Measurements from ENCODE around the gene PLXNB3.

Gene PLXNB3

DNA sequence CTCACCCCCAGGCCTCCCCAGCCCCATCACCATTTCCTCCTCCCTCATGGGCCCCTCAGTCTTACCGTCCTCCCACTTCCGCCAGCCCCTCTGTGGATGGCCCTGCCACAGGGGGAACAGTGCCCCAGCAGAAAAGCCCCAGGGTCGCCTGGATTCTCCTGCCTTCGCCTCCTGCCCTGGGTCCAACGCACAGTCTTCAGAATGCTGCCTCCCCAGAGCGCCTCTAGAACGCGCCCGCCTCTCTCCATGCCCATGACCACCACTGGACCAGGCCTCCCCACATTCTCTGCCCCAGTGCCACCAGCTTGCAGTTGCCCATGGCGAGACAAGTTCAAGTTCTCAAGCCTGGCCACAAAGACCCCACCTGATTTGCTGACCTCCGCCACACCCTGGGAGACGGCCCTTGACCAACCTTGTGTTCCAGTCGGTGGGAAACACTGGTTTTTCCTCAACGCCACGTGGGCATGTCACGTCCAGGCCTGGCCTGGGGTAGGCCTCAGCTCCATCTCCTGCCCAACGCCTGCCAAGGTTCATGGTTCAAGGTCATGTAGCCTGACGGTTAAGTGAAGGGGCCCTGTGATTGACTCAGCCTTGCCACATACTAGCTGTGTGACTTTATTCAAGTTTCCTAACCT, 634 bp upstream of the PLXNB3 start:
- no peak overlapping the region for H3K4me3 ChIP-seq (ENCODE audit: control insufficient read depth, low read depth, low read length)
- TF ChIP-seq, protein P1, sequence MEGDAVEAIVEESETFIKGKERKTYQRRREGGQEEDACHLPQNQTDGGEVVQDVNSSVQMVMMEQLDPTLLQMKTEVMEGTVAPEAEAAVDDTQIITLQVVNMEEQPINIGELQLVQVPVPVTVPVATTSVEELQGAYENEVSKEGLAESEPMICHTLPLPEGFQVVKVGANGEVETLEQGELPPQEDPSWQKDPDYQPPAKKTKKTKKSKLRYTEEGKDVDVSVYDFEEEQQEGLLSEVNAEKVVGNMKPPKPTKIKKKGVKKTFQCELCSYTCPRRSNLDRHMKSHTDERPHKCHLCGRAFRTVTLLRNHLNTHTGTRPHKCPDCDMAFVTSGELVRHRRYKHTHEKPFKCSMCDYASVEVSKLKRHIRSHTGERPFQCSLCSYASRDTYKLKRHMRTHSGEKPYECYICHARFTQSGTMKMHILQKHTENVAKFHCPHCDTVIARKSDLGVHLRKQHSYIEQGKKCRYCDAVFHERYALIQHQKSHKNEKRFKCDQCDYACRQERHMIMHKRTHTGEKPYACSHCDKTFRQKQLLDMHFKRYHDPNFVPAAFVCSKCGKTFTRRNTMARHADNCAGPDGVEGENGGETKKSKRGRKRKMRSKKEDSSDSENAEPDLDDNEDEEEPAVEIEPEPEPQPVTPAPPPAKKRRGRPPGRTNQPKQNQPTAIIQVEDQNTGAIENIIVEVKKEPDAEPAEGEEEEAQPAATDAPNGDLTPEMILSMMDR (conservative IDR thresholded peaks at IDR 0.05; ENCODE audit: control insufficient read depth, insufficient read depth, low read depth, low read length) = no peak
- DNase-seq (ENCODE audit: low read depth) = no peak

DNA sequence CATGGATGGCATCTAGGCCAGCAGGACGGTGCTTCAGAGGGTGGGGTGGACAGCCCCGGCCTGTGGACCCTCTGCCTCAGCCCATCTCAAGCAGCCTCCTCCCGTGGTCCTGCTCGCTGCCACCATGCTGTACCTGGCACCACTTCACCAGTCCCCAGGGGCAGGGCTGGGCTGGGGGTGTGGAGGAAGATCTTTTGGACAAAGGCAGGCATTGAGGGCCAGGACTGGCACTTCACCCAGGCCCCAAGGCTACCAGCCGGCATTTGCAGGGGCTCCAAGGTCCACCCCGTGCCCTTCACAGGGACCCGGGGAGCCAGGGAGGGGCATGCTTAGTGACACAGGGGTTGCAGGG, 713 bp downstream of the PLXNB3 start:
- TF ChIP-seq, protein P1 (conservative IDR thresholded peaks at IDR 0.05; ENCODE audit: control insufficient read depth, insufficient read depth, low read depth, low read length) = no peak
- no peak overlapping the region for H3K4me3 ChIP-seq (ENCODE audit: control insufficient read depth, low read depth, low read length)
- no peak for DNase-seq (ENCODE audit: low read depth)

DNA sequence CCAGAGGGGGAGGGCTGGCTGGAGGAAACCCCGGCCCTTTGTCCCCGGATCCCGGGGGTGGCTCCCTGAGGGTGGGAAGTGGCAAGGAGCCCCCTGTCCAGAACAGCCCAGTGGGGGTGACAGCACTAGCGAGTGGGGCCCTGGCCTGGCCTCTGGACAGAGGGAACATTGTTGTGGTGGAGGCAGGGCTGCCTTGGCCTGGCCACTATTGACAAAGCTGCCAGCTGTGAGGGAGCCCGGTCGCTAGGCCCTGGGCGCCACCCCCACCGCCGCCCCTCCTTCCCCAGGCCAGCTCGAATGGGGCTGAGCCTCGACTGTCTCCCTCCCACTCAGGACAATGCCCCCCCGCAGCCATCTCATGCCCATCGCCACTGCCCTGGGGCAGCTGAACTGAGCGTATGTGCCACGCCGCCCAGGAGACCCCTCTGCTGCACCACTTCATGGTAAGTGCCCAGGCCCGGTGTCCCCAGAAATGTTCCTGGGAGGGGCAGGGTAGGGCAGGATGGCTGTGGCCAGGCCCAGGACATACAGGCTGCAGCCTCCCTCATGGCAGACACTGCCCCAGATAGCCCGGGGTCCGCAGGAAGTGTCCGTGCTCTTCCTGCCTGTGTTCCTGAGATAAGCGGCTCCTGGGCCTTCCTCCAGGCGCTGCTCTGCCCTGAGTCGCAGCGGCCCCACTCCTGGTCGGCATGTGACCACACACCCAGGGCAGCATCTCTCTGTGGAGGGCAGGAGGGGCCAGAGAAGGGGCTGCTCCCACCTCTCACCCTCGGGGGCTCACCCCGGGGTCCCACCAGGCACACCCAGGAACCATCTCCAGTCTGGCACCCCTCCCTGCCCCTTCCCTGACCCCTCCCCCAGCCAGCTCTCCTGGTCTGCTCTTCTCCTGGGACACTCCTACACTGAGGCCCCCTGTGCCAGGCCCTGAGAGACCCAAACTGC, 1.4 kb downstream of the PLXNB3 start:
- no peak for DNase-seq (ENCODE audit: low read depth)
- TF ChIP-seq, protein P1 (conservative IDR thresholded peaks at IDR 0.05; ENCODE audit: control insufficient read depth, insufficient read depth, low read depth, low read length) = no peak
- peak overlapping the region; percentile 43 for H3K4me3 ChIP-seq (ENCODE audit: control insufficient read depth, low read depth, low read length)

DNA sequence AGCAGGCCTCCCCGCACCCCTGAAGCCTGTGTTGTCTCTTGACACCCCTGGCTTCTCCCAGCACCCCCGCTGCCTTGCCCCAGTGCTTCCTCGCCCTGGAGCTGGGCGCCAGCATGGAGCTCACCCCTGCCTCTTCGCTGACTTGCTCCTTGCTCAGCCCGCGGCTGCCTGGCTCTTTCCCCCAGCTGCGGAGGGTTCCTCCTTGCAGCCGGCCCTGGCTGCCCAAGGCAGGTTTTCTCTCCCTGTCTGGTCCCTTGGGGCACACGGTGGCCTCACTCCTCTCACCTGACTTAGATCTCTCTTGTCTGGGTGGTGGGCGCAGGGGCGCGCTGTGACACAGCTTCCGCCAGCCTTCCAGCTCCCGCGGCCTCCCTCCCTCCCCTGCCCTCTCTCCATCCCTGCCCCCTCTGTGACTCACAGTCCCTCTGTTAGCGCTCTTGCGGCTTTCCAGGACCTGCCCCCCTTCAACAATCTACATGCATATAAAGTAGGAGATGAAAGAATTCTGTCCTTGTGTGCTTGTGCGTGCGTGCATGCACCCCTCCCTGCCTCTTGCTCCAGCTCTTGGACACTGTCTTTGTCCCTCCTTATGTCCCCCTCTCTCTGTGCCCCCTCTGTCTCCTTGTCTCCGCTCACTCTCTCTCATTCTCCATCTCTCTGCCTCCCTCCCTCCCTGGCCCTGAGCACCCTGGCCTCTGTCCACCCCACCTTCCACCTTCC, 2.2 kb downstream of the PLXNB3 start:
- peak overlapping the region; percentile 43 for H3K4me3 ChIP-seq (ENCODE audit: control insufficient read depth, low read depth, low read length)
- peak; percentile 66 for DNase-seq (ENCODE audit: low read depth)
- TF ChIP-seq, protein P1 (conservative IDR thresholded peaks at IDR 0.05; ENCODE audit: control insufficient read depth, insufficient read depth, low read depth, low read length) = no peak

DNA sequence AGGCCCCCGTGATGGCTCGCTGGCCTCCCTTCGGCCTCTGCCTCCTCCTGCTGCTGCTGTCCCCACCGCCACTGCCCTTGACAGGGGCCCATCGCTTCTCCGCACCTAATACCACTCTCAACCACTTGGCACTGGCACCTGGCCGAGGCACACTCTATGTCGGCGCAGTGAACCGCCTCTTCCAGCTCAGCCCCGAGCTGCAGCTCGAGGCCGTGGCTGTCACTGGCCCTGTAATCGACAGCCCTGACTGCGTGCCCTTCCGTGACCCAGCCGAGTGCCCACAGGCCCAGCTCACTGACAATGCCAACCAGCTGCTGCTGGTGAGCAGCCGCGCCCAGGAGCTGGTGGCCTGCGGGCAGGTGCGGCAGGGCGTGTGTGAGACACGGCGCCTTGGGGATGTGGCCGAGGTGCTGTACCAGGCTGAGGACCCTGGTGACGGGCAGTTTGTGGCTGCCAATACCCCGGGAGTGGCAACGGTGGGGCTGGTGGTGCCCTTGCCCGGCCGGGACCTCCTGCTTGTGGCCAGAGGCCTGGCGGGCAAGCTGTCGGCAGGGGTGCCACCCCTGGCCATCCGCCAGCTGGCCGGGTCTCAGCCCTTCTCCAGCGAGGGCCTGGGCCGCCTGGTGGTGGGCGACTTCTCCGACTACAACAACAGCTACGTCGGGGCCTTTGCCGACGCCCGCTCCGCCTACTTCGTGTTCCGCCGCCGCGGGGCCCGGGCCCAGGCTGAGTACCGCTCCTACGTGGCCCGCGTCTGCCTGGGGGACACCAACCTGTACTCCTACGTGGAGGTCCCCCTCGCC, 3.0 kb downstream of the PLXNB3 start:
- no peak for DNase-seq (ENCODE audit: low read depth)
- H3K4me3 ChIP-seq (ENCODE audit: control insufficient read depth, low read depth, low read length) = no peak overlapping the region

More for the DNA sequence above, 3.0 kb downstream of the PLXNB3 start:
- TF ChIP-seq, protein P1 (conservative IDR thresholded peaks at IDR 0.05; ENCODE audit: control insufficient read depth, insufficient read depth, low read depth, low read length) = no peak

Measured in fibroblast of mammary gland (primary cell).